ENCODE data around the gene MKX.
"Not testable (repeated sequence)": the region's sequence is repeated elsewhere in the genome, so short reads cannot be mapped to it uniquely, and the experiment has no call there.

MKX gene

DNA sequence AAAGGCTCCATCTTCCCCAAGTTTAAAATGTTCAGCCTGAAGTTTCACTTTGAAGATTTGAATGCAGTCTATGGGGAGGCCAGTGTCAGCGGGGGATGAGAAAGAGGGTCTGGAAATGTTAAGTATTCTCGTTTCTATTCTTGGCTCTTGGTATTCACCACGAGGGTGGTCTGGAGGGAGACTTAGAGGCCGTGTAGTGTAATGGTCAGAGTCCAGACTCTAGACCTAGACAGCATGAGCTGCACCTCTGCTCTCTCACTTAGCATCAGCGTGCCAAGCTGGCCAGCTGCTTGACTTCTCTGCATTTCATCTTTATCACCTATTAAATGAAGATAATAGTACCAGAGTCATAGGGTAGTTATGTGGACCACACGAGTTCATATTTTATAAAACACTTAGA is 57.9 kb downstream of the MKX start:
- no peak for DNase-seq

DNA sequence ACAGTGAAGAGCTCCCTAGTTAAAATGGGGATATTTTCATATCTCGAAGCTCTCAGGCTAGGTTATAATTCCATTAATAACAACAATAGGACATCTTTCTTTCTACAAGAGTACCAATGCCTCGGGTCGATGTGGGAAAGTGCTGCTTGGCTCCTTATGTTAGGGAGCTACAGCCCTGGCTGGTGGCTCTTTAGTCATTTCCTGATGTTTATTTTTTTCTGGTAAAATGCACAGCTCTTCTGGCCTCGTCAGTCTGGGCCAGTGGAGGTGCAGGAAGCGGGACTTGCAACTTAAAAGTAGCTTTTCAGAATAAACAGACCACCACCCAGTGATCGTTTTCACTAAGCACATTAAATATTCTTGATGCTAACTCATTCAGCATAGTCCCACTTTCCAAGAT is 58.3 kb downstream of the MKX start:
- DNase-seq: no peak

DNA sequence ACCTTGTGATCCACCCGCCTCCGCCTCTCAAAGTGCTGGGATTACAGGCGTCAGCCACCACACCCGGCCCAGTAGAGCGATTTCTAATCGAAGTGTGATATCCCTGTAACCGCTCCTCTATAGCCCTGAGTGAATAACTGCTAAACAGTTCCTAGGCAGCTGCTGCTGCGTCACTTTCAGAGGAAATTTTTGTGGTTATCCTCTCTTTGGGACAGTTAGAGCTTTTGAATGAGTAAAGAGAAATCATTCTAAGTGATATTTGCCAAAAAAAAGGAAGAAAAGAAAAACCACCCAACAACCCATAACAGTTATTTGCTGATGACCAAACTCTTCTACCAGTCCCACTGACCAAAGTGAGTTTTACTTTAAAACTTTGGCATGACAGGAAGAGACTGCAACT is 59.9 kb downstream of the MKX start:
- no peak for DNase-seq

GRCh38 chr10:27683226-27683625 is 62.4 kb downstream of the MKX start:
- no peak for DNase-seq

DNA sequence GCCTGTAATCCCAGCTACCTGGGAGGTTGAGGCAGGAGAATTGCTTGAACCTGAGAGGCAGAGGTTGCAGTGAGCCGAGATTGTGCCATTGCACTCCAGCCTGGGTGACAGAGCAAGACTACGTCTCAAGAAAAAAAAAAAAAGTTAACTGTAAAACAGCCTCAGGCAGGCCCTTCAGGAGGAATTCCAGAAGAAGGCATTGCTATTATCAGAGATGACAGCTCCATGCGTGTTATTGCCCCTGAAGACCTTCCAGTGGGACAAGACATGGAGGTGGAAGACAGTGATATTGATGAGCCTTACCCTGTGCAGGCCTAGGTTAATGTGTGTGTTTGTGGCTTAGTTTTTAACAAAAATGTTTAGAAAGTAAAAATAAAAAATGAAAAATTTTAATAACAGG is 63.8 kb downstream of the MKX start:
- not testable (repeated sequence) for DNase-seq

- no peak for DNase-seq
Observed at GRCh38 chr10:27680691-27681605, 64.7 kb downstream of the MKX start.

DNA sequence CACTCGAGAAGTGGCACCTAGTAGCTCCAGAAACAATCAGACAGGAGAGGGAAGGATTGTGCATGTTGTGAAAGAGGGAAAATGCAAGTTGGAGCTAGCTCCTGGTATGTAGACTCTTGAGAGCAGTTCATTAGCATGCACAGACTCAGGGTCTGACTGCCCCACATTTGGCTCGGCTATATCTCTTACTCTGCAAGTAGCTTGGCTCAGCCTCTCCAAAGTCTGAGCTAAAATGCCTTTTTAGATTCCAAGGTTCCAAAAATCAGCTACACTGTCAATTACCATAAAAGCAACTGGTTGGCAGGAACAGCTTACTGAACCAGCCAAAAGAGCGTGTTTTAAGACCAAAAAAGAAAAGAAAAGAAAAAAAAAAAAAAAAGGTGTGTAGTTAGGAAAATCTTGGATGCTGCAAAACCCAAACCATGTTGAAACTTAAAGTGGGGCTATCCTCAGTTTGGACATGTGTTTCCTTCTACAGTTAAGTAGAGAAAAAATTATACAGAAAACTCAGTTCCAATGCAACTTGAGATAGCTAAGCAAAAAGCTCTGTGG is 65.5 kb downstream of the MKX start:
- no peak for DNase-seq

- DNase-seq: no peak
Observed at GRCh38 chr10:27679369-27679912, 66.2 kb downstream of the MKX start.

DNA sequence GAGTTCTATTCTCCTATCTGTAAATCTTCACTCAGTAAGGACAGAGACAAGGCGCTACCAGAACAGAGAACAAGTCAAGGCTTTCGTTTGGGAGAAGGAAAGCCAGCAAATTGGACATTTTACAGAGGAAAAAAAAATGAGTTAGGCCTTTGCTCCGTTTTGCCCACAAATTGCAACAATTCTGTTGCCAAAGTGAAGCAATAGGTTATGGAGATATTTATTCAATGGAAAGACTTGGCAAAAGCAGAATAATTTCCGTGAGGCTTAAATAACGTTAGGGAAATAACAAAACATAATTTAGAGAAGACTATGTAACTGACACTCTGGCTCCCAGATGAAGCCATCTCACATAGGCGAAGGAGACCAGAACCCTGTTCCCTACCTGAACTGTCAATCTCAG is 67.5 kb downstream of the MKX start:
- no peak for DNase-seq

GRCh38 chr10:27673065-27673464 is 72.6 kb downstream of the MKX start:
- DNase-seq: no peak

GRCh38 chr10:27671821-27672220 is 73.8 kb downstream of the MKX start:
- DNase-seq: no peak

GRCh38 chr10:27664461-27664860 is 81.2 kb downstream of the MKX start:
- DNase-seq: no peak

GRCh38 chr10:27663621-27664020 is 82.0 kb downstream of the MKX start:
- DNase-seq: no peak

DNA sequence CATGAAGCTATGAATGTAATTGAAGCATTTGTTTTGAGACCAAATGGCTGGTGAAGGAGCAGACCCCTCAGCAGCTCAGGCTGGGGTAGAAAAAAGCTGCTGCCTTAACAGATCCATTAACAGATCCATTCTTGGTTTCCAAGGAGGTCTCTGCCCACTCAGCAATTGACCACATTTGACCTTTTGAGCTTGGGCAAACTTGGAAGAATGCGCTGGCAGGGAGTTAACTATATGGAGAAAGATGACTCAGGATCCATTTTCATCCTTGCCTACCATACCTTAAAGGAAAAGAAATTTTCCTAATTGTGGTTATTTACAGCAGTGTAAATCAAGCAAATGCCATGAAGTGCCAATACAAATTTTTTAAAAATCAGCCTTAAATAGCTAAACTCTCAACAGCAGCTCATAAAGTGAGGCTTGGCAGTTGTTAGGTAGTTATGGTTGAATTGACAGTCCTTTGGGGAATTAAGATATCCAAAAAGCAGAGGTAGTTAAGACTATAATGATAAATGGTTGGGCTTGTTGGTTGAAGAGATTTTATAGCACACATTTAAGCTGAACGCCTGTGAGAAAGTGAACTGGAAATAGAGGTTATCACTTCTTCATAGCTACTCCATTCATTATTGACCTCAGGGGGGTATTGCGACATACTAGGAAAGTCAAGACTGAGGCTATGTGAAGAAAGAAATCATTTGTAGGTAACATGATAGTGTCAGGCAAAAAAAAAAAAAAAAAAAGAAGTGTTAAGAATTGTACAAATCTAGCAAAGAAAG is 83.9 kb downstream of the MKX start:
- no peak for DNase-seq

DNA sequence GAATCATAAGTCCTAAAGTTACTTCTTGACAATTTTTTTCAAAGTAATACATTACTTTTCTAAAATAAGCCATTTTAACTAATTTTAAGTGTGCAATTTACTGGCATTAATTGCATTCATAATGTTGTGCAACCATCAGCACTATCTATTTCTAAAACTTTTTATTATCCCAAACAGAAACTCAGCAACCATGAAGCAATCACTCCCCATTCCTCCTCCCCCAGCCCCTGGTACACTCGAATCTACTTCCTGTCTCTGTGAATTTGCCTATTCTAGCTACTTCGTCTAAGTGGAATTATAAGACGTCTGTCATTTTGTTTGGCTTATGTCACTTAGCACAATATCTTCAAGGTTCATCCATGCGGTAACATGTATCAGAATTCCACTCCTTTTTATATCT is 84.9 kb downstream of the MKX start:
- no peak for DNase-seq

DNA sequence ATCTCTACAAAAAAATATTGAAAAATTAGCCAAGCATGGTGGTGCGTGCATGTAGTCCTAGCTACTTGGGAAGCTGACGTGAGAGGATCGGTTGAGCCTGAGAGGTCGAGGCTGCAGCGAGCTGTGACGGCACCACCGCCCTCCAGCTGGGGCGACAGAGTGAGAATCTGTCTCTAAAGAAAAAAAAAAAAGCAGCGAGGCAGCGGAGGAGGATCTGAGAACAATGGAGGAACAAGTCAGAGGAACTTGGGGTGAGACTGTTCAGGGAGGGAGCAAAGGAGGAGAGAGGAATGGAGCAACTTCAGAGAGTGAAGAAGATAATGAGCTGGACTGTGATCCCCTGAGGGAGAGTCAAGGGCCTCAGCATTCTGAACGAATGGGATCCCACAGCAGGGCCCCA is 85.4 kb downstream of the MKX start:
- DNase-seq: no peak

GRCh38 chr10:27659786-27660185 is 85.8 kb downstream of the MKX start:
- DNase-seq: no peak

- DNase-seq: no peak
Observed at GRCh38 chr10:27658788-27659187, 86.8 kb downstream of the MKX start.

DNA sequence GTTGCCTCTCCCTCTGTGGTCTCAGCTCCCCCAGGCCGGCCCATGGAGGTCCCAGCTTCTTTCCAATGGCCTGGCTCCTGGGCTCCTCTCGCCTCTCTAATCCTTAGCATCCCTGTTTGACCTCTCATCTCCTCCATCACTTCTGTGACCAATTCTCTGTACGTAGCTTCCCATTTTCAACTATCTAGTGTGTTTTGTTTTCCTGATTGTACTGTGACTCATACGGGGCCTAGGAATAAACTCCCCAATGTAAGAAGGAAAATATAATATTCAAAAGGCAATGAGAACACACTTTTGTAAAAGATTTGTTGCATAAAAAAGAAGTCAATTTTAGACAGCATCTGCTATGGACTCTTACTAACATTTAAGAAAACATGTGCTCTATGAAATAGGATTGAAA is 90.3 kb downstream of the MKX start:
- DNase-seq: no peak

GRCh38 chr10:27654284-27654683 is 91.3 kb downstream of the MKX start:
- no peak for DNase-seq

DNA sequence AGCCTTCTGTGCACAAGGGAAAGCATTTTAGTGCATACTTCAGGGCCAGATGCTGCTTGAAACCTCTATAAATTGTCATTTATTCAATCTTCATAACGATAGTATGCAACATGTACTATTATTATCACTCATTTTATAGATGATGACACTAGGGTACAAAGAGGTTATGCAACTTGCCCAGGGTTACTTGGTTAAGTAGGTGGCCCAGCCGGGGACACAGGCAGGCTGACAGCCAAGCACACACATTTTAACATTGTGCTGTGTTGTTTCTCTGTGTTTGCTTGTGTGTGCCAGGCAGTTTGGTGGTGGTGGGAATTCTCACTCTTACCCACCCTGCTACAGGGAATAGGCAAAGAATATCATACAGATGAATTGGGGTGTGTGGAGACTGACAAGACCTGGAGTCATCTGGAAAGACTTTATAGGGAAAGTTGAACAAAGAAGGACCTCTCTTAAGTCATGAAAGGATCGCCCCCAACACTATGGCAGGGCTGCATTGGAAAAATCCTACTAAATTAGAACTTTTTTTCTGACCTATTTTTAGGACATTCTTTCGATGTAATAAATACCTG is 98.9 kb downstream of the MKX start:
- DNase-seq: no peak

- DNase-seq: no peak
Observed at GRCh38 chr10:27646194-27646593, 99.4 kb downstream of the MKX start.

DNA sequence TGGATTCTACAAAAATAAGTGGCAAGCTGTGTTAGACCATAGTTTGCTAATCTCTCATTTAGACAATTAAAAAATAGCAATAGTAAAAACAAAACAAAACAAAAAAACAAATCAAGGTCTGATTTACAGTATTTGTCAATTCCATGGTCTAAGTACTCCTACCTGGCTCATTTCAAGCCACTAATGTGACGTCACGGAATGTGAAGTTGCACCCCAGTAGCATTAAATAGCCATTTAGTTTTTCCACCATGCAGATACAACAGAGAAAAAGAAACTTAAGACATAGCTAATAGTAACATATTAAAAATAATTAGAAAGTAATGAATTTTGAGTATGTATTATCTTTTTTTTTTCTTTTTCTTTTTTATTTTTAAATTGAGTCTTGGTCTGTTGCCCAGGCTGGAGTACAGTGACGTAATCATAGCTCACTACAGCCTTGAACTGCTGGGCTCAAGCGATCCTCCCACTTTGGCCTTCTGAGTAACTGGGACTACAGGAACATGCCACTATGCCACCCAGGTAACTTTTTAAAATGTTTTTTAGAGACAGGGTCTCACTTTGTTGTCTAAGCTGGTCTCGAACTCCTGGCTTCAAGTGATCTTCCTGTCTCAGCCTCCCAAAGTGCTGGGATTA is 101.2 kb downstream of the MKX start:
- no peak for DNase-seq

Data from stimulated activated CD4-positive, alpha-beta T cell treated with anti-CD3 and anti-CD28 coated beads, Interleukin-12 subunit alpha, Interleukin-12 subunit beta, amount 100 ng/mL, for 4 hours (primary cell).